Keratinocyte (primary cell): Measurements from ENCODE around the gene UBE2J2. TPM values are rescaled to one million over a fixed set of nuclear protein-coding genes. Genes with fewer than 3 reads are reported as not detected.
A peak's percentile ranks its signal among the peaks of the same experiment; 100 is the strongest.
"Not testable (repeated sequence)": the region's sequence is repeated elsewhere in the genome, so short reads cannot be mapped to it uniquely, and the experiment has no call there.

Experiments used
- DNase-seq: peaks from one replicate; pipeline ENCODE4 v3.0.0-alpha.2; 2011; ENCODE audit warnings: low read depth, missing footprints, low spot score
- FAIRE-seq: peaks from 2 replicates; lab custom pipeline; 2011; peaks lifted over from hg19 to GRCh38; lab: Jason Lieb, UNC
- H2AFZ ChIP-seq: 2 replicates; pipeline ENCODE4 v1.6.0; 2012; ENCODE audit warnings: low read length, control low read depth, inconsistent platforms; ENCODE audit not compliant: control insufficient read depth
- H3K27ac ChIP-seq: 2 replicates; pipeline ENCODE4 v1.5.1; 2011; ENCODE audit warnings: low read length; ENCODE audit not compliant: control insufficient read depth, insufficient read depth
- H3K27me3 ChIP-seq: 3 replicates; pipeline ENCODE4 v1.6.0; 2011; ENCODE audit warnings: low read length; ENCODE audit not compliant: control insufficient read depth, insufficient read depth; ENCODE audit errors: extremely low read depth
- H3K36me3 ChIP-seq, 2 experiments: 2 replicates in 1 of 2; 3 replicates in 1 of 2; pipeline ENCODE4 v1.5.1; 2011; ENCODE audit warnings: low read length in 2 of 2, mild to moderate bottlenecking in 1 of 2; ENCODE audit not compliant: control insufficient read depth in 2 of 2, insufficient read depth in 2 of 2; ENCODE audit errors: extremely low read depth in 1 of 2
- H3K4me1 ChIP-seq: 3 replicates; pipeline ENCODE4 v1.5.1; 2011; ENCODE audit warnings: low read length; ENCODE audit not compliant: control insufficient read depth, insufficient read depth; ENCODE audit errors: extremely low read depth
- H3K4me2 ChIP-seq: 3 replicates; pipeline ENCODE4 v1.6.0; 2011; ENCODE audit warnings: low read depth, low read length; ENCODE audit not compliant: control insufficient read depth, insufficient read depth; ENCODE audit errors: extremely low read depth
- H3K4me3 ChIP-seq, 3 experiments: fragments of 200-600 bp in 1 of 3; sonication (generic) in 1 of 3; 2 replicates in 2 of 3; 3 replicates in 1 of 3; pipeline ENCODE4 v1.5.1; 2011 to 2016; ENCODE audit warnings: low read length in 3 of 3, mild to moderate bottlenecking in 3 of 3, control low read depth in 2 of 3, inconsistent platforms in 1 of 3, low read depth in 1 of 3, mixed read lengths in 1 of 3, mixed run types in 1 of 3, moderate library complexity in 1 of 3; ENCODE audit not compliant: control insufficient read depth in 2 of 3, insufficient read depth in 2 of 3; ENCODE audit errors: extremely low read depth in 1 of 3
- H3K79me2 ChIP-seq: 2 replicates; pipeline ENCODE4 v1.6.0; 2012; ENCODE audit warnings: low read length; ENCODE audit not compliant: control insufficient read depth, insufficient read depth
- H3K9ac ChIP-seq: 3 replicates; pipeline ENCODE4 v1.6.0; 2011; ENCODE audit warnings: low read length; ENCODE audit not compliant: control insufficient read depth, insufficient read depth; ENCODE audit errors: extremely low read depth
- H3K9me1 ChIP-seq: 3 replicates; pipeline ENCODE4 v1.6.0; 2011; ENCODE audit warnings: low read length; ENCODE audit not compliant: control insufficient read depth, insufficient read depth; ENCODE audit errors: extremely low read depth
- H3K9me3 ChIP-seq: 2 replicates; pipeline ENCODE4 v1.5.1; 2012; ENCODE audit warnings: low read depth, low read length; ENCODE audit not compliant: control insufficient read depth
- H4K20me1 ChIP-seq: 3 replicates; pipeline ENCODE4 v1.6.0; 2011; ENCODE audit warnings: low read length; ENCODE audit not compliant: control insufficient read depth, insufficient read depth; ENCODE audit errors: extremely low read depth
- CTCF ChIP-seq, 3 experiments: IDR thresholded peaks in 1 of 3; conservative IDR thresholded peaks in 1 of 3; optimal IDR thresholded peaks in 1 of 3; 2 replicates in 2 of 3; 3 replicates in 1 of 3; pipeline versions ENCODE3 to v1.5.1; 2011; ENCODE audit warnings: low read length in 3 of 3, mild to moderate bottlenecking in 3 of 3, moderate library complexity in 2 of 3, control low read depth in 1 of 3, inconsistent platforms in 1 of 3; ENCODE audit not compliant: insufficient read depth in 2 of 3; ENCODE audit errors: extremely low read depth in 1 of 3
- EZH2 ChIP-seq: IDR thresholded peaks from one replicate; pipeline ENCODE4 v1.6.1; 2012; ENCODE audit warnings: inconsistent platforms, mild to moderate bottlenecking, low read length, moderate library complexity
- dilution Hi-C: fragments of 300-500 bp; cut with MboI; formaldehyde crosslinking; loops from one replicate; pipeline ENCODE4 v1.7.0; 2020; ENCODE audit warnings: low sequenced_read_pairs; ENCODE audit not compliant: extremely low pct_ligation_motif_present
- polyA plus RNA-seq, 5 experiments: library from polyadenylated mRNA; depleted of rRNA in 3 of 5; stranded (reverse) in 3 of 5; stranded (forward) in 1 of 5; unstranded in 1 of 5; fragments of >200 nt; gene quantifications; 1 replicate in 1 of 5; 2 replicates in 3 of 5; 3 replicates in 1 of 5; pipeline versions ENCODE4 v1.2.1 to v1.2.3, GENCODE V29; 2011 to 2012; ENCODE audit warnings: missing spikeins in 2 of 5, low read depth in 1 of 5, low replicate concordance in 1 of 5

Gene UBE2J2
- polyA plus RNA-seq, 1 donor (not counting 4 experiments of a cell fraction or from before 2014, with no cell fraction given): 27.0 TPM

DNA sequence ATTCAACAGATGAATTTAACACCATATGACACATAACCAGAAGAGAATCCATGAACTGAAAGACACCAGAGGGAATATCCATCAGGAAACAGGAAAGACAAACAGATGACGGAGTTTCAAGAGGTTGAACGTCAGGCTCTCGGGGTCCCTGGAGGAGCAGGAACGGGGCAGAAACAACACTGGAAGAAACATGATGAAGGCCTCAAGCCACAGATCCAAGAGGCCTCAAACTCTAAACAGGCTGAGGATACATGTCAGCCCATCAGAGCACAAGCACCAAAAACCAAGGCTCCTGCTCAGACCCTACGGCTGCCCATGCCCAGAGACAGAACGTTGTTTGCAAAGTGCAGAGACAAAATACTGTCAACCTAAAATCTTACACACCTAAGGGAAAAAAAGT is 43.8 kb upstream of the UBE2J2 start:
- no peaks in the 10 kb centered on the region for H3K27me3 ChIP-seq
- peak overlapping the region; percentile 52 for H3K27ac ChIP-seq
- peaks cover 18% of the 10 kb centered on the region for H4K20me1 ChIP-seq
- DNase-seq (no peak), FAIRE-seq (no peak)
- H3K79me2 ChIP-seq: peaks cover 55% of the 10 kb centered on the region
- H3K4me1 ChIP-seq: peaks cover 16% of the 10 kb centered on the region
- H3K4me3 ChIP-seq: no peak overlapping the region
- dilution Hi-C loops: no loop called here
- TF ChIP-seq CTCF (optimal IDR thresholded peaks at IDR 0.05 in 1 of 3, IDR thresholded peaks at IDR 0.05 in 1 of 3, conservative IDR thresholded peaks at IDR 0.05 in 1 of 3; ENCODE audit: extremely low read depth in 1 of 3, insufficient read depth in 2 of 3, low read length in 3 of 3): no peak
- no peak for TF ChIP-seq EZH2
- peaks cover 35 to 36% of the 10 kb centered on the region in 2 experiments for H3K36me3 ChIP-seq
- no peaks in the 10 kb centered on the region for H3K9me1 ChIP-seq
- no peak overlapping the region for H3K9ac ChIP-seq
- no peaks in the 10 kb centered on the region for H3K9me3 ChIP-seq
- peak overlapping the region; percentile 56 for H3K4me2 ChIP-seq
- no peak overlapping the region for H2AFZ ChIP-seq

- H3K27me3 ChIP-seq, dilution Hi-C loops, H3K9ac ChIP-seq, FAIRE-seq, H3K4me2 ChIP-seq, DNase-seq, H3K9me3 ChIP-seq, H3K9me1 ChIP-seq, H3K27ac ChIP-seq, H2AFZ ChIP-seq, H3K4me3 ChIP-seq: not testable (repeated sequence)
- Histone ChIP-seq H4K20me1 (peaks cover 18% of the 10 kb centered on the region), H3K4me1 (peaks cover 16% of the 10 kb centered on the region), H3K36me3 (peaks cover 37 to 44% of the 10 kb centered on the region in 2 experiments), H3K79me2 (peaks cover 43% of the 10 kb centered on the region)
These were observed 42.5 kb upstream of the UBE2J2 start for GRCh38 chr1:1316199-1316598.

GRCh38 chr1:1315435-1315954 is 41.8 kb upstream of the UBE2J2 start:
- Histone ChIP-seq H3K4me1 (peaks cover 16% of the 10 kb centered on the region), H3K9ac (no peak overlapping the region), H3K79me2 (peaks cover 36% of the 10 kb centered on the region), H3K27me3 (no peaks in the 10 kb centered on the region), H2AFZ (no peak overlapping the region), H3K4me2 (no peak overlapping the region), H3K9me1 (no peaks in the 10 kb centered on the region), H3K36me3 (peaks cover 39 to 48% of the 10 kb centered on the region in 2 experiments), H4K20me1 (peaks cover 18% of the 10 kb centered on the region), H3K4me3 (no peak overlapping the region), H3K9me3 (no peaks in the 10 kb centered on the region), H3K27ac (no peak overlapping the region)
- FAIRE-seq (no peak), DNase-seq (no peak)
- dilution Hi-C loops: no loop called here
- no peak for TF ChIP-seq EZH2
